HEK293T (cell line): ENCODE measurements around the gene DKKL1.

Source experiments
- ARNT ChIP-seq: fragments of 450-650 bp; IDR thresholded peaks from 2 replicates; pipeline ENCODE4 v1.6.1; 2017; ENCODE audit warnings: mild to moderate bottlenecking
- BHLHE40 ChIP-seq: fragments of 450-650 bp; IDR thresholded peaks from 2 replicates; pipeline ENCODE4 v1.6.1; 2016; ENCODE audit warnings: mild to moderate bottlenecking, moderate library complexity, borderline replicate concordance
- CTBP1 ChIP-seq: fragments of 450-650 bp; IDR thresholded peaks from 2 replicates; pipeline ENCODE4 v1.6.1; 2016; ENCODE audit warnings: borderline replicate concordance
- ELF4 ChIP-seq: fragments of 450-650 bp; IDR thresholded peaks from 2 replicates; pipeline ENCODE4 v1.6.1; 2017; ENCODE audit warnings: antibody characterized with exemption
- FOXA1 ChIP-seq: fragments of 450-650 bp; IDR thresholded peaks from 2 replicates; pipeline ENCODE4 v1.6.1; 2016; ENCODE audit warnings: mild to moderate bottlenecking
- FOXK2 ChIP-seq: fragments of 450-650 bp; IDR thresholded peaks from 2 replicates; pipeline ENCODE4 v1.6.1; 2016; ENCODE audit warnings: mild to moderate bottlenecking
- FOXM1 ChIP-seq: fragments of 450-650 bp; IDR thresholded peaks from 2 replicates; pipeline ENCODE4 v1.6.1; 2017; ENCODE audit warnings: mild to moderate bottlenecking, borderline replicate concordance
- HDGF ChIP-seq: fragments of 450-650 bp; IDR thresholded peaks from 2 replicates; pipeline ENCODE4 v1.6.1; 2017; ENCODE audit warnings: antibody characterized with exemption, borderline replicate concordance
- LEF1 ChIP-seq: fragments of 450-650 bp; IDR thresholded peaks from 2 replicates; pipeline ENCODE4 v1.6.1; 2017; ENCODE audit warnings: mild to moderate bottlenecking, borderline replicate concordance
- SP1 ChIP-seq: fragments of 450-650 bp; IDR thresholded peaks from 2 replicates; pipeline ENCODE4 v1.6.1; 2017
- SUZ12 ChIP-seq: fragments of 450-650 bp; IDR thresholded peaks from 2 replicates; pipeline ENCODE4 v1.6.1; 2016; ENCODE audit warnings: mild to moderate bottlenecking
- TARDBP ChIP-seq: fragments of 450-650 bp; IDR thresholded peaks from 2 replicates; pipeline ENCODE4 v1.6.1; 2016

- TF ChIP-seq SP1 = no peak
- TF ChIP-seq FOXA1 = no peak
- TF ChIP-seq ELF4 = no peak
- no peak for TF ChIP-seq BHLHE40
- TF ChIP-seq SUZ12 = no peak
- no peak for TF ChIP-seq ARNT
- no peak for TF ChIP-seq TARDBP
- no peak for TF ChIP-seq FOXK2
- TF ChIP-seq CTBP1 = no peak
- TF ChIP-seq FOXM1 = no peak
- no peak for TF ChIP-seq HDGF
- no peak for TF ChIP-seq LEF1
Observed at GRCh38 chr19:49400029-49400428, 36.4 kb downstream of the DKKL1 start.
